ENCODE data around the gene RNASE13.

Gene RNASE13

DNA sequence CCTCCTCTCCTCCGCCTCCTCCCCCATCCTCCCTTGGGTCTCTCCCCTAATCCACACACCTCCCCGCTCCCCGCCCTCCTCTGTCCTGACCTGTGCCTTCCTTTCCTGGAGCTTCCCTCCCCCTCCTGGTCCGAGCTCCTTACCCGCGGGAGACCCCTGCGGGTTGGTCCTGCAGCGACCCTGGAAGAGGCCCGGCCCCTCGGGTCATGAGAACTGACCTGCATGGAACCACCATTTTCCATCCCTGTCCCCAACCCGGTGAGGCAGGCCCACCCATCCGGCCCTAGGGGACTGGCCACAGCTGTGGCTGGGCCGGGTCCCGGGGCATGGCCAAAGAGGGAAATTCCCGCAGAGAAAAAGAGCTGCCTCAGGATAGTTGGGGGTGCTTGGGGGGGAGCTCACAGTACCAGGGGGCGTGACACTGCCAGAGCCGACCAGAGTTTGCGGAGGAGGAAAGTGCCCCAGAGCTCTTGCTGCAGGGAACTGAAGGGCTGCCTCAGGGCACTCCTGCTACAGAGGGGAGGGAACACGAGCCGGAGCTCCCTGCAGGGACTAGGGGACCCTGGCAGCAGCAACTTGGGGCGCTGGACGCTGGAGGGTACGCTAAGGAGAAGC is 36.1 kb upstream of the RNASE13 start:
- H3K27ac Mint-ChIP-seq, result peak overlapping the region in 1 of 2 donors; percentile 72
- peak; percentile 41 for ATAC-seq

GRCh38 chr14:21070083-21070609 is 35.5 kb upstream of the RNASE13 start, which contains the start of gene ARHGEF40:
Gene ARHGEF40 (plus strand): TSS chr14:21070304. CDS start chr14:21070397, 93 bp downstream.
- peak within 1 kb of the TSS; percentile 79 to 88 for H3K4me3 Mint-ChIP-seq
- H3K27me3 Mint-ChIP-seq, result peaks cover 89% of the 10 kb centered on the region
- H3K27ac Mint-ChIP-seq, result peak within 1 kb of the TSS in 1 of 2 donors; percentile 72
- no peaks in the 10 kb centered on the region for H3K9me3 Mint-ChIP-seq
- peak in 1 of 2 donors; percentile 16 for DNase-seq
- ATAC-seq, result peak; percentile 7
- peaks cover 39% of the 10 kb centered on the region for H3K4me1 Mint-ChIP-seq

More for the DNA sequence above, 36.1 kb upstream of the RNASE13 start:
- H3K4me1 Mint-ChIP-seq, result peaks cover 39% of the 10 kb centered on the region
- peak in 1 of 2 donors; percentile 29 for DNase-seq
- peaks cover 83% of the 10 kb centered on the region for H3K27me3 Mint-ChIP-seq
- H3K4me3 Mint-ChIP-seq, result peak overlapping the region; percentile 79 to 88
- H3K9me3 Mint-ChIP-seq, result no peaks in the 10 kb centered on the region

DNA sequence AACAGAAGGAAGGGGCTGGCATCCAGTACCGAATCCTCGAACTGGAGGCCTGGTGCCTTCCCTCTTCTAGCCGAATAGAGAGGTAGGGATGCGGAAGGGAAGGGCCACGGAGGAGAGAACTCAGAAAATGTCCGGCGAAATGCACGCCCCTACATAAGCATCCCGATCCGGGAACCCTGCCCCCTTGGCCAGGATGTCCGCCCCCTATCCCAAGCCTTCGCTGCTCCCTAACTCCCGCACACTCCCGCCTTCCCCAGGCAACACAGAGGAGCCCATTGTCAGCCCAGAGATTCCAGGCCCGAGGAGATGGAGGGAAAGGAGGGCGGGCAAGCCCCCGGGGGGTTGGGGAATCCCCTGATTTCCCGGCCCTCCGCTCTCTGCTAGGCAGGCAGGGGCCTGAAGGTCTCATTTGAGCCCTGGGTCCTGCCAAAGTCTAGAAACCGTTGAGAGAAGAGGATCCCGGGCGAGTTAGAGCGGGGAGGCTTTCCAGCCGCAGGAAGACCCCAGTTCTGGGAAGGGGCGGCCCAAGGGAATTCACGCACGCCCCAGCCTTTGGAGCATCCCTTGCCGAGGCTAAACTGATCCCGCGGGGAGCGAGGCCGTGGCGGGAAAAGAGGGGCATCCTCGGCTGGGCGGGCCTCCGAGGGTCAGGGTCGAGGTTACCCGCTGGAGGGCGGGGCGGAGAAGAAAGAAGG is 34.9 kb upstream of the RNASE13 start:
- Mint-ChIP-seq H3K27me3 (peaks cover 93% of the 10 kb centered on the region), H3K27ac (no peak overlapping the region), H3K9me3 (no peaks in the 10 kb centered on the region), H3K4me3 (peak overlapping the region; percentile 79 to 84), H3K4me1 (peaks cover 39% of the 10 kb centered on the region)
- no peak for ATAC-seq
- no peak for DNase-seq

DNA sequence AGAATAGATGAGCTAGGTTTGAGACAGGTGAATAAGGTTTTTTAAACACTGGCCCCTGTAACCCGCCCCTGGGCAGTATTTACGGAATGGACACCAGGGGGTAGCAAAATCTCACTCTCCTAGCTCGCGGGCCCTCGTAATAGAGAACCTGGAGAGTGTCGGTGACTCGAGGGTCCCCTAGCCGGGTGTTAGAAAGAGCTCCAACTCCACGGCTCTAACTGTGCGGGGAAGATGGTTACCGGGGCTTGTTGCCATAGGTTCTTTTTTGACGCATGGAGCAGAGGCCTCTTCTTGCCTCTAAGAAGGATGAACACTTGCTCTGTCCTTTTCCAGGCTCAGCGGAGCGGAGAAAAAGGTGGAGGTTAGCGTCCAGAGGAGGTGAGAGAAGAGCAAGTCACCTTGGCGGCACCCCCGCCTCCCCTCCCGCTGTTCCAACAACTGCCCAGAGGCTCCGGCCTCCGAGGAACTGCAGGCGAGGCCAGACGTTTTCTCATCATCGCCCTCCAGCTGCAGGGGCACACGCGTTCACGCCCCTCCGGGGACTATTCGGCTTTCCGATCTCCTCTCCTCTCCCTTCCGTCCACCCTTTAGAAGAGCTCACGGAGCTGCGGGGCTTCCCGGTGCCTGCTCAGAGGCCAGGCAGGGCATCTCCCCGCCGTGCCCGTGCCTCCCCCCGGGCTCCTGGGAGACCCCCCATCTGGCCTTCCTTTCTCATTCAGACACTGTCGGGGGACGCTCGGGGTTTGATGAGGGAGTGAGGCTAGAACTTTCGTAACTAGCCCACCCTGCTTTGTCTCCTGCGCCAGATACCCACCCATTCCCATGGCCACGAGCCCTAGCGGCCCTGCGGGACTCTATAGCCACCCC is 34.1 kb upstream of the RNASE13 start:
- Mint-ChIP-seq H3K27ac (no peak overlapping the region), H3K4me3 (peak overlapping the region; percentile 79 to 84), H3K27me3 (peaks cover 93% of the 10 kb centered on the region), H3K4me1 (peaks cover 39% of the 10 kb centered on the region), H3K9me3 (no peaks in the 10 kb centered on the region)
- DNase-seq (peak; percentile 52 to 66), ATAC-seq (peak; percentile 75)

DNA sequence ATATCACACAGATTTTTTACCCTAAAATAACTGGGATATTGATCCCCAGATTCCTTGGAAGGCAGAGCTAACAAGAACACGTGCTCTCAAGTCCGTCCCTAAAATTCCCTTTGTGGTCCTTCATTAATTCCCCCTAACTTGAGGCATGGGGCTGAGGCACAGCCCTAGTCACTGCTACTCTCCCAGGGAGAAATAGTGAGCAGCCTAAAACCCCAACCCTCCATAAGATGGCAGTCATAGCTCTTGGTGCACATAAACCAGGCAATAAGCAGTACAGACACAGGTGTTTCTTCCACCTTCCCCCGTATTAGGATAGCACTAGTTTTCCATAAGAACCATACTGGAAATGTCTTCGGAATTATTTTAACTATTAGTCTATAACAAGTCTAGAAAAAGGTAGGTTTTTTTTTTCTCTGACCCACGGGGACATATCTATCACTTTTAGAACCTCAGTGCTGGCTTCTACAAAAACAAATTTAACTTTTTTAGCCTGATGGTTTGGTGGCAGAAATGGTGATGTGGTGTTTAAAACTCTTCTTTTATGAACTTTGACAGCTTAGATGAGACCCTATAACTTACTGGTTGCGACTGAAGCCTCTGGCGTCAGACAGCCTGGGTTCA is 32.4 kb upstream of the RNASE13 start:
- peaks cover 88% of the 10 kb centered on the region for H3K27me3 Mint-ChIP-seq
- peaks cover 34% of the 10 kb centered on the region for H3K4me1 Mint-ChIP-seq
- H3K27ac Mint-ChIP-seq, result no peak overlapping the region
- DNase-seq (no peak), ATAC-seq (no peak)
- H3K9me3 Mint-ChIP-seq, result no peaks in the 10 kb centered on the region
- no peak overlapping the region for H3K4me3 Mint-ChIP-seq

DNA sequence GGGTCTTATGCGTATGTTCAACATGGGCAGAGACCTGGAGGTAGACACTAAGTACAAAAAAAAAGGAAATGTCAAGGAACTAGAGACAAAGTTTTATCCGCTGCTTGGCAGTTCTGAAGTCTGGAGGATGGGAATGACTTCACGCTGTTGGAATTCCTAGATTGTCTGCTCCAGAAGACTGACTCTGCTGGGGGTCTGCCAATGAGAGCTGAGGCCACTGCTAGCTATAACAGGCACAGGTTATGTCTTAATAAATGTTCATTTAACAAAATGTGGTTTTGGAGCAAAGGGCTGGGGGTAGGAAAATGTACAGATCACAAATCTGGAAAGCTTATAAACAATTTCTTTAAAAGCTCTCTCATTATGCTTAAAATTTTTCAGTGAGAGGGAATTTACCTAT is 28.9 kb upstream of the RNASE13 start:
- ATAC-seq, result no peak
- Mint-ChIP-seq H3K27me3 (peaks cover 71% of the 10 kb centered on the region), H3K27ac (no peak overlapping the region)

DNA sequence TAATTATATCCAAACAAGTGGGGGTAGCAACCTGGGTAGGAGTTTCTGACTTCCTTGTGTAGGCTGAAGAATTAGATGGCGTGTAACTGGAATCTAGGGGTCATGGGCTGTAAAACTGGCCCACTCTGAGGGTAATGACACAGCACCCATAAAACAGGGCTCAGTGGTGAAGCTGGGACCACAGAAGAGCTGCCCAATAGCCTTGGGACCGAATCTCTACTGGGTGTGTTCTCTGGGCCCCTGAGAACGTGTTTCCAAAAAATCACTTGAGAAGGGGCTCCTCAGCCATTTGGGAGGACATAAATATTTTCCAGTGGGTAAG is 26.7 kb upstream of the RNASE13 start:
- Mint-ChIP-seq H3K4me3 (no peak overlapping the region), H3K27me3 (peaks cover 49% of the 10 kb centered on the region), H3K4me1 (no peaks in the 10 kb centered on the region), H3K9me3 (no peaks in the 10 kb centered on the region), H3K27ac (no peak overlapping the region)
- ATAC-seq (no peak), DNase-seq (no peak)

More for the DNA sequence above, 28.9 kb upstream of the RNASE13 start:
- H3K4me1 Mint-ChIP-seq, result peaks cover 1% of the 10 kb centered on the region
- no peak for DNase-seq
- no peaks in the 10 kb centered on the region for H3K9me3 Mint-ChIP-seq
- H3K4me3 Mint-ChIP-seq, result no peak overlapping the region

- no peak overlapping the region for H3K27ac Mint-ChIP-seq
- ATAC-seq (no peak), DNase-seq (no peak)
- no peaks in the 10 kb centered on the region for H3K4me1 Mint-ChIP-seq
- no peak overlapping the region for H3K4me3 Mint-ChIP-seq
- peaks cover 44% of the 10 kb centered on the region for H3K27me3 Mint-ChIP-seq
- no peaks in the 10 kb centered on the region for H3K9me3 Mint-ChIP-seq
Observed at GRCh38 chr14:21060614-21061346, 26.2 kb upstream of the RNASE13 start.

- H3K4me1 Mint-ChIP-seq, result no peaks in the 10 kb centered on the region
- no peak for DNase-seq
- peaks cover 36% of the 10 kb centered on the region for H3K27me3 Mint-ChIP-seq
- H3K27ac Mint-ChIP-seq, result no peak overlapping the region
- H3K9me3 Mint-ChIP-seq, result no peaks in the 10 kb centered on the region
- ATAC-seq, result no peak
- no peak overlapping the region for H3K4me3 Mint-ChIP-seq
Observed at GRCh38 chr14:21059842-21060613, 25.4 kb upstream of the RNASE13 start.

GRCh38 chr14:21058903-21059302 is 24.3 kb upstream of the RNASE13 start:
- Mint-ChIP-seq H3K27me3 (peaks cover 32% of the 10 kb centered on the region), H3K9me3 (no peaks in the 10 kb centered on the region), H3K27ac (no peak overlapping the region), H3K4me3 (no peak overlapping the region), H3K4me1 (peaks cover 5% of the 10 kb centered on the region)
- no peak for DNase-seq
- ATAC-seq, result no peak

DNA sequence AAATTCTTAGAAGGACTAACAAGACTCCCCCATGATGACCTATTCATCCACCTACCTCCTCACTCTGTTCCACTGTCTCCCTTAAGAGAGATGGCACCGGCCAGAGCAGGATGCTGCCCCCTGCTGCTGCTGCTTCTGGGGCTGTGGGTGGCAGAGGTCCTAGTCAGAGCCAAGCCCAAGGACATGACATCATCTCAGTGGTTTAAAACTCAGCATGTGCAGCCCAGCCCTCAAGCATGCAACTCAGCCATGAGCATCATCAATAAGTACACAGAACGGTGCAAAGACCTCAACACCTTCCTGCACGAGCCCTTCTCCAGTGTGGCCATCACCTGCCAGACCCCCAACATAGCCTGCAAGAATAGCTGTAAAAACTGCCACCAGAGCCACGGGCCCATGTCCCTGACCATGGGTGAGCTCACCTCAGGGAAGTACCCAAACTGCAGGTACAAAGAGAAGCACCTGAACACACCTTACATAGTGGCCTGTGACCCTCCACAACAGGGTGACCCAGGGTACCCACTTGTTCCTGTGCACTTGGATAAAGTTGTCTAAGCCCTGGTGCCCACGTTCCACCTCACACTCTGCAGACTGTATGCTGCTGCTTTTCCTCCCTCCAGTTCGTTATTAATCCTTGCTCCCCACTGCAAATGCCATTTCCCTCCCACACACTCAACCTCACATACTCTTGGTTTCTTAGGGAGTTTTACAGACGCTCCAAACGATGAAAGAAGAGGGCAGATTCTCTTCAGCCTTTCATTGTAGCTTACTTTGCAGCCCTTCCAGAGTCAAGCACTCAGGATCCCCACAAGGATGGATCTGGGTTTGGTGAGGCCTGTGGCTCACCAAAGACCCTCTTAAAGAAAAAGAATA is 23.4 kb upstream of the RNASE13 start, which contains the start of gene RNASE8:
TSS of gene RNASE8 (plus strand) at position 20 of the 873 bp plus-strand sequence. CDS start at position 91, 71 bp downstream.
- ATAC-seq, result peak; percentile 49
- Mint-ChIP-seq H3K27me3 (peaks cover 24% of the 10 kb centered on the region), H3K9me3 (no peaks in the 10 kb centered on the region), H3K27ac (peak within 1 kb of the TSS in 1 of 2 donors; percentile 47), H3K4me1 (peaks cover 6% of the 10 kb centered on the region), H3K4me3 (no peak within 1 kb of the TSS)
- no peak for DNase-seq

DNA sequence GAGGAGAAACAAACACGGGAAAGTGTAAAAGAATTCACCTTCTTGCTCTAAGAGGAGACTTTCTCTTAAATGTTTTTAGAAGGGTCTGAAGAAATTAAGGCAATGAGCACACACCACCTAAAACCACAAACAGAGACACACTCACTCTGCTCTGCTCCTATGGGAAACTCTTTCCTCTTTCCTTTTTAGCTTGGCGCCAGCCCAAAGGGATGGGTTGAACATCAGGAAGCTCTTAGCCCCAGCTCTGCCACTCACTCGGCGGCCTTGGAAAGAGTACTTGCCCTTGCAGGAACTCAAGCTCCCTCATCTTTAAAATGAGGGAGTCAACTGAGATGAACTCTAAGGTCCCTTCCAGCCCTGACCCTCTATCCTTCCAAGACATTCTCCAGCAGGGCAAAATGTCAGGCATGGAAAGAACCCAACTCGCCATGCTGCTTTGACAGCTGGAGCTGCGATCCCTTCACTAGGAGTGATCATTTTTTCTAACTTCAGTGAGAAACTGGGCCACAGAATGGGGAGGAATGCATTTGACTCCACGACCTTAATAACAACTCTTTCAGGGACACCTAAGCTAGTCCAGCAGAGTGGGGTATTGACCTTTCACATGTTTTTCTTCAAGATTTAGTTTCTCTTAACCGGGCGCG is 22.0 kb upstream of the RNASE13 start:
- no peak overlapping the region for H3K4me3 Mint-ChIP-seq

More for the DNA sequence above, 22.0 kb upstream of the RNASE13 start:
- DNase-seq (no peak), ATAC-seq (no peak)
- no peaks in the 10 kb centered on the region for H3K9me3 Mint-ChIP-seq
- H3K27me3 Mint-ChIP-seq, result peaks cover 17% of the 10 kb centered on the region
- peaks cover 6% of the 10 kb centered on the region for H3K4me1 Mint-ChIP-seq
- no peak overlapping the region for H3K27ac Mint-ChIP-seq
